ENCODE results near the gene RAD51B.

The RAD51B gene

DNA sequence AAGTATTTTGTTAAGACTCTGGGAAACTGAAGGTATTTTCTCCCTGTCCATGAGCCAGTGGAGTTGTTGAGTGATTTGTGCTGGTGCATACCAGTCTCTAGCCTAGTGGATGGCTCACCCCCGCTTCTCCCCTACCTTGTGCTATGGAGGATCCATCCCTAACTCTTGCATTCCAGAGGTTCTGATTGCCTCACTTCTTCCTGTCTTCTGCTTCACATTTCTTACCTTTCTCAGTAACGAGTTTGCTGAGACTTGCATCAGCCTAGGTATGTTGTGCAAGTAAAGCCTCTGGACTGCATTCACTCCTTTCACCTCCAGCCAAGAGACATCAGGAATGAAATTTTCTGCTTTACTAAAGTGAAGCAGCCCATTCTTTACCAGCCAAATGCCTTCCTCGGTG, 581.7 kb downstream of the RAD51B start:
- no peak for DNase-seq

DNA sequence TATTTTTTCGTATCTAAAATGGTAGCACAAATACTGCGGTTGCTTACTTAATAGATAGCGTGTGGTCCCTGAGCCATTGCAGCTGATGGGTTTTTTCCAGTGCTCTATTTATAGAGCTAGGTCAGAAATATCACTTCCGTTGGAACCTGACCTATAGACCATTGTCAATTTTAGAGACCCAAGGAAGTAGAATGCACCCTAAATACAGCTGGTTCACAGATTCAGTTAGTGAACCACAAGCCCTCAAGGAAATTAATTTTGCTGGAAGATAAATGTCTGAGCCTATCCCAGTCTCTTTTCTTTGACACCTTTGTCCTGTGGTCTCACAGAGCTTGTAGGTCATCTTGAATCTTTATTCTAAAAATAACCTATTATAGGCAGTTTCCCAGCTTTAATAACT, 582.3 kb downstream of the RAD51B start:
- no peak for DNase-seq

DNA sequence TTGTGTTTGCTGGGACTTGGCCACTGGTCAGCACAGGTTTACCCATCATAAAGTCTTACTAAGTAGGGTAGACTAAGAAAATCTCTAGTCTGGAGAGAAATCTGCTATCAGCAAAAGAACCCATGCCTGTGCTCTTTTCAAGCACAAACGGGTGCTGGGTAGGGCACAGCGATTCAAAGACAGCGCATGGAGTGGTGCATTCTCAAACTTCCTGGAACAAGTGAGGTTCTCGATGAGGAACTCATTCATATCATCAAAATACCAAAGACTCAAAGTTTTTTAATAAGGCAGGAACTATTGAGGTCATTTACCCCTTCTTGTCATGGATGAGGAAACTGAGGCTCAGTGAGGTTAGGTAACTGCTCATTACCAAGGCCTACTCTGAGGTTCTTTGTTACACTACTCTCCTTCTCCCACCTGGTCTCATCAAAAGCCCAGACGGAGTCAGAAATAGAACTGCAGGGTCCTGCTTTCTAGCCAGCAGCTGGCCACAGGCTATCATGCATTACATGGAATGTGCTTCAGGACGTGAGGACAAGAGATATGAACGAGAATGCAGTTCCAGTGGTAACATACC, 583.0 kb downstream of the RAD51B start:
- DNase-seq: no peak

DNA sequence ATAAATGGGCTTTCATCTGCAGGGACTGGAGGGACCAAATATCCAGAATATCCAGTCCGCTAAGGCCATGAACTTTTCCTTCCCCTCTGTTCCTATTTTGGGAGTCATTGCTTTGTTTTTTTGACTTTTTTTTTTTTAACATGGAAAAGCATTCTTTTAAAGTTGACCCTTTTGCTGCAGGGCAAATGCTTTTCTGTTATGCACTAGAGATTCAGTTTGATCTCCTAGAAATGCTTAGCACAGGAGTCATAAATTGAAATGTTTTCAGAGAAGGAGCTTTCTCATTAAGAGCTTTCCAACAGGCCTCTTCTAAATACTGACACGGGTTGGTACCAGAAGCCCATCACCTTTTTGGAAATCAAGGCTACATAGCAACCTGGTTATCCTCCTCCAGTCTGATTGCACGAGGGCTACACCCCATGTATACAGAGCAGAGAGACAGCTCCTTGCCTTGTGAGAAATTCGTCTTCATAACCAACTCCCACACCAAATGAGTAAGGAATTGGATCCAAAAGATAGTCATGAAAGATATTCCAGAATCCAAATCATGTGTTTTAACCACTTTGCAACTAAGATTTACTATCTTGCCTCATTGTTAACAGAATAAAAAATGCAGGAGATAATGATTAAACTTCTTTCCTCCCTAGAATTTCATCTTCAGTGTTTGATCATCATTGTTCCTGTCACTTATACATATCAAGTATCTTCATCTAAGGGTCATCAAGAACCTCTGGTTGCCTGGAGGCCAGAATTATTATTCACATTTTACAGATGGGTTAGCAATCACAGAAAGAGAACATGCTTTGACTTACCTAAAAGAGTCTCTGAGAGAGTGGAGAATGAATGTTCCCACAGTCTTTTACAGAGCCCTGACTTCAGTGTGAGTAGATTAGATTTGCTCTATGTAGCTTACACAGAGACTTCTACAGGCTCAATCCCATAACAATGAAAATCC, 583.9 kb downstream of the RAD51B start:
- no peak for DNase-seq

DNA sequence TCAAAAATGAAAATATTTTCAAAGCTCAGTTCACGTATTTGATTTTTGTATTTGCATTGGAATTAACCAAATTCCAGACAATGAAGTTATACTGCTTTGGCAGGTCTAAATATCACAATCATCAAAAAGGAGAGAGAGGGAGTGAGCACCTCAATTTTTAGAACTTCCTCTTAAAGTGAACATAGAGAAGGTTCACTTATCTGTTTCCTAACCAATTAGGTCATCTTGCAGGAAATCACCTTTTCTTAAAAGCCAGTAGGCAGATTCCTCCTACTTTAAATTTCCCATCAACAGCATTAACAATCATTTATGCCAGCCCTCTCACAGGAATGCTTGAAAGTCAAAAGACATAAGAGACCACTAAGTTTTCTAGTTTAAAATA, 584.6 kb downstream of the RAD51B start:
- no peak for DNase-seq

DNA sequence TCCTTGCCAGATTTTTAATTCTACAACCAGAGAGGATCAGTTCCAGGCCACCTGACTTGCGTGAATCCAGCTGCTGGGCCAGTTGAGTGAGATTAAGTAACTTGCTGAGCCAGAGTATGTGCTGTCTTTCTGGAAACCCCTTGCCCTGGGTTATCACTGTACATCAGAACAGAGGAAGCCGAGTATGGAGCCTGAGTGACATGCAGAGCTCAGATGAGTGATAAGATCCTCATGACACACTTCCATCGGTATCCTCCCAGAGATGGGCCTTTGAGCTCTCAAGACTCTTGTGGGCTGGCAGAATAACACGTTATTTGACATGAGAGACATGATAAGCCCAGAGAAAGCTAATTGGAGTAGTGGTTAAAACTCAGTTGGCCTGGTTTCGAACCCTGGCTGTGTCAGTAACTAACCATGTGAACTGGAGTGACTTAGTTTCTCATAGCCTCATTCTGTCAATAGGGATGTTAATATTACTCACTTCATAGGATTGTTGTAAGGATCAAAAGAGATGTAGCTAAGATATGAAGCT, 585.1 kb downstream of the RAD51B start:
- no peak for DNase-seq

DNA sequence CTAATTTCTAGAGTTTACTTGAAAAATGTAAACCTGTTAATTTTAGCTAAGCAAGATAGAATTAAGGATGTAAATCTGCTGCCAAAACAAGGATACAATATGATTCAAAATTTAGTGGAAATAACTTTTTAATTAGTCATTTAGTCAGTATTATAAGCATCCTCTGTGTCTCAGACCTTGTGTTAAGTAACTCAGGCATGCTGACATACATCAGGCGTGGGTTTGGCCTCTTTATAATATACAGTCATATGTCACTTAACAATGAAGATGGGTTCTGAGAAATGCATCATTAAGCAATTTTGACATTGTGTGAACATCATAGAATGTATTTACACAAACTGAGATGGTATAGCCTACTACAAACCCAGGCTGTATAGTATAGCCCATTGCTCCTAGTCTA, 586.4 kb downstream of the RAD51B start:
- no peak for DNase-seq

DNA sequence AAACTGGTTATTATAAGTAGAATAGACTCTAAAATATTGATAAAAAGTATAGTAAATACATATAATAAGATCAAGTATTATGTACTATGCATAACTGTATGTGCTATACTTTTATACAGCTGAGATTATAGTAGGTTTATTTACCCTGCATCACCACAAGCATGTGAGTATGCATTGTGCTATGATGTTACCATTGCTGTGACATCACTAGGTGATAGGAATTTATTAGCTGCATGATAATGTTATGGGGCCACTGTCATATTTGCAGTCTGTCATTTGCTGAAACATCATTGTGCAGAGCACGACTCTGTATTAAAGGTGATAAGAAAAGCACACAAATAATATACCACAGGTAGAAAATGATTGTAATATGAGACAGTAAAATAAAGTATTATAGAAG, 587.7 kb downstream of the RAD51B start:
- DNase-seq: no peak

DNA sequence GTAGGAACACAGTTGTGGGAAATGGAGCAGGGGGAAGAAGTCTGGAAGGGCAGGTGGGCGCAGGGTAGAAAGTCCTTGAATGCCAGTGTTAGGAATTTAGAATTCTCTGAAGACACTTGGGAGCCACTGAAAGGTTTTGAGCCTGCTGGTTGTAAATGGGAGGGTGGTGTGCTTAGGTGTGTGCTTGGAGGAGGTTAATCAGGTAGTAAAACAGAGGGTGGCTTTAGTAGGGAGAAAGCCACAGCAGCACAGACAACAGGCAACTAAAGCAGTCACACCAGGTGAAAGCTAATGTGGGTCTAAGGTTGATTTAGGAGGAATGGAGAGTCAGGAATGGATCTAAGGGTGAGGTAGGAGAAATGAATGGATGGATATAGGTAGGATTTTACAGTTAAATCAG, 588.2 kb downstream of the RAD51B start:
- no peak for DNase-seq

DNA sequence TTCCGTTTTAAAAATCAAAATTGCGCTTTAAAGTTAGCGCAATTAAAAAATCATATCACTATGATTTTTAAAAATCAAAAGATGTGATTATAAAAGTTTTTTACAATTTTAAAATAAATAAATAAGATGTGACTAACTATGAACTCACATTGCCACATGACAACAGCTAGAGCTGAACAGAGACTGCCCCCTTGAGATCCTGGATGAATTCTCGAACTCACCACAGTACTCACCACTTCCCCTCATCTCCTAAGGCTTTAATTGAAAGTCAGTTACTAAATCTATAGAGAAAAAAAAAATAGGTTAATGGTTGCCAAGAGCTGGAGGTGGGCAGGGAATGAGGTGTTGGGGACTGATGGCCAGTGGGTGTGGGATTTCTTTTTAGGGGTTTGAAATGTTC, 589.1 kb downstream of the RAD51B start:
- no peak for DNase-seq

DNA sequence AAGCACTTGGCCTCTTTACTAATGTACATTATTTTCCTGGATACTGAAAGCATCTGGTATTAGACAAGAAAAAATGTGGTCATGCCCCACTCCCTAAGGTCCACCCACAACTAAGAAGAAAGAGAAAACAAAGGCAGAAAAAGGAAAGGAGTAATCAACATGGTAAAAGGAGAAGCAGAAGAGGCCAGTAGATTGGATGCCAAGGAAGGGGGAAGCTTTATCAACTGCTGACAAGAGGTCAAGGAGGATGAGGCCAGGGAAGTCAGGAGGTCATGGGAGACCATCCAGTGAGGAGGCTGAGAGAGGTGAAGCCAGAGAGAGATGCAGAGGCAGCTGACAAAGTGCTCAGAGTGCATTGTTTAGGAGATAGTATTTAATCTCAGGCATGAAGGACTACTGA, 589.8 kb downstream of the RAD51B start:
- DNase-seq: no peak

DNA sequence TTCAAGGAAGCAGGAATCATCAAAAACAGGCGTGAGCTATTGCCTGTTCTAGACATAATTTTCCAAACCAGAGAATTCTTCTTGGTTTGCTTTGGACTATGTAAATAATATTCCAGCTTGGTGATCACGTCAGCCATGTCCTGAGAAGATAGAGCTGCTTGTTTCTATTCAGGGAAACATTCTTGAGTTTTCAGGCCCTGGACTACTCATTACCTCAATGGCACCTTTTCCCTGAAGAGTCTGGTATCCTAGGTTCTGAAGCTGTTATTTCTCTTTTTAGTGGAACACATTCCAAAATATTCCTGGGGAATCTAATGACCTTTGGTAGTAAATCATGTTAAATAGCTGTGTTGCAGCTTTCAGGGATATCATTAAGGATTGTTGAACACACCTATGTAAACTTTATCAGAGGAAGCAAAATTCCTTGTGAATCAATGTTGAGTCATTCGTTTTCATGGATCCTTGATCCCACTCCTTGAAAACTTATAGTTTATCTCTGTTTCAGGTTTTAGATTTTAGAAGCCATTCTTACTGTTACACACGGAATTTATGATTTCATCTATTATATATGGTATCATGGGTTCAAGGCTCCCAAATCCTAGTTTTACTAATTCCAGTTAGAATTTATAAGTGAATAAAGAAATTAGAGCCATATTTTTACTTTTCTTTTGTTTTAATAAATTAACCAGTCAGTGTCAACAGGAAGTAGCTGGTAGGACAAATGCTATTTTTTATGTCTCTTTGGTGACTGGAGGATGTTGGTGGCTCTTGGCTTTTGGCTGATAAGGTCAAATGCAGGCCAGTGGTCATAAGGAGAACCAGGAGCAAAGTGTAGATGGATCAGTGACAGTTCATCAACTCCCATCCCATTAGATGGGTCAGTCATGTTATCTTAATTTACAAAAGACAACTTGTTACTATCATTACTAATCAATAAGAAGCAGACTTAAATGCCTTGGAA, 593.2 kb downstream of the RAD51B start:
- no peak for DNase-seq

DNA sequence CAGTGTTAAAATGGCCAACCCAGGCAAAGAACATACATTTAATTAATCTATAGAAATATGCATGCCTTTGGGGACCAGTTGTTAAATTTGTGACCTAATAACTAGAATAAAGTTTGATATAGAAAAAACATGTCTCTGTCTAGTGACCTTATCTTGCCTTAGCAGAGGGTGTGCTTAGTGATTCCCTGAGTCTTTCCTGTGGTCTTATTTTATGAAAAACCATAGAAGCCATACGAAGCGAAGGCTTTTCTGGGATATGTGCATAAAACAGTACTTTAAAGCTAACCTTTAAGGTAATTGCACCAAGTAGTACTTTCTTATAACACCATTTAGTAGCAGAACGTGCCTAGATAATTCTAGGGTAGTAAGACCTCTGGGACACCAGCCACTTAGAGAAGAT, 593.9 kb downstream of the RAD51B start:
- no peak for DNase-seq

DNA sequence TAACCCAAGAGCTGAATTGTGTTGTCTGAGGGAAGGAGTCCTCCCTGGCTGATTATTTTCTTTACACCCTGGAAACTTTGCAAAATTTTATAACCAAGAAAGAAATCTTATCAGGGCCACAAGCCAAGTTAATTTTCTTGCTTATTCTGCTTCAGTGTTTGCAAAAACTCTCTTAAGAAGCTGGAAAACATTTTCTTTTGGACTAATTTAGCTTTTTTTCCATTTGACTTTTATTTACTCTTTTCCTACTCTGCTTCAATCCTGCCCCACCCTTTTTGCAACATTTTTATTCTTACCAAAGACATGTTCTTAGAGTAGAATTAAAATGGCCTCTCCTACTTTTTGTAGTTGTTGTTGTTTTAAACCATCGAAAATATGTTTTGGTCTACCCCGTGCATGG, 594.5 kb downstream of the RAD51B start:
- no peak for DNase-seq

DNA sequence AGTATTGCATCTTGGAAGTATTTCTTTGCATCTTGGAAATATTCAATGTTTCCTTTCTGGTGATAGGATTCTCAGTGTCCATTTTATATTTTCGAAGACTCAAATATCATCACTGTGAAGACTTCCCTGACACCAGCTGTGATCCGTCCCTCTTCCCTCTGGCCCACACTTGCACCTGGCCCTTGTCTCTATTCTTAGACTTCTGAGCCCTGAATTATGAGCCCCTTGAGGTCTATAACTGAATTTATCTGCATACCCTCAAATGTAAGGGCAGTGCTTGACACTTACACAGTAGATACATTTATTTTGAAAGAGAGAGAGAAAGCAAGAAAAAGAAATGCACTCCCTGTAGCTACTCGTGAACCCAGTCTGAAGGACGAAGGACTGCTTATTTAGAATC, 596.6 kb downstream of the RAD51B start:
- no peak for DNase-seq

DNA sequence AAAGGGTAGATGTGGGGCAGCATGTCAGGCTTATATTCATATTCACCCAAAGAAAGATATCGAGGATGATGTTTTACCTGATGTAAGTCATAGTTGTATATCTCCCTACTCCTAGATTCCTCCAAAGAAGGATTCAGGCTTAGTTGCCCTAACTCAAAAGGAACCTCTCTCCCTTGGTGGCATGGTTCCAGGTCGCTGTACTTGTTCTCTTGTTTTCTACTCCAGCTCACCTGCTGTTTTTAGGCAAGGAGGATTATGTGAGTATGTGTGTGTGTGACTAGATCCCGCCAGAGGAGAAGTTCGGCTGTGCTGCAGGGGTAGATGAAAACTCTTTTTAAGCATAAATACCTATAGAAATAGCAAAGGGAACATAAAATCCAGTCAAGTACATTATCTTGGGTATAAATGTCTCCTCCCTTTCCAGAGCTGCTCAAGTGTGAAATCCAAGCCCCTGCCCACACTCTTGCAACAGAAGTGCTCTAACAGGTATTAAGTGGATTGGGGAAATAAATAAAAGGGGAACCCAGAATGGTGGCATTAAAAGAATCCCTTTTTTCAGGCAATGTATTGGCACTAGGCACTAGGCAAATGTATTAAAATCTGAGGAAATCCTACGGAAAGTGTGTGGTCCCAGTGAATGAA, 597.6 kb downstream of the RAD51B start:
- DNase-seq: no peak

DNA sequence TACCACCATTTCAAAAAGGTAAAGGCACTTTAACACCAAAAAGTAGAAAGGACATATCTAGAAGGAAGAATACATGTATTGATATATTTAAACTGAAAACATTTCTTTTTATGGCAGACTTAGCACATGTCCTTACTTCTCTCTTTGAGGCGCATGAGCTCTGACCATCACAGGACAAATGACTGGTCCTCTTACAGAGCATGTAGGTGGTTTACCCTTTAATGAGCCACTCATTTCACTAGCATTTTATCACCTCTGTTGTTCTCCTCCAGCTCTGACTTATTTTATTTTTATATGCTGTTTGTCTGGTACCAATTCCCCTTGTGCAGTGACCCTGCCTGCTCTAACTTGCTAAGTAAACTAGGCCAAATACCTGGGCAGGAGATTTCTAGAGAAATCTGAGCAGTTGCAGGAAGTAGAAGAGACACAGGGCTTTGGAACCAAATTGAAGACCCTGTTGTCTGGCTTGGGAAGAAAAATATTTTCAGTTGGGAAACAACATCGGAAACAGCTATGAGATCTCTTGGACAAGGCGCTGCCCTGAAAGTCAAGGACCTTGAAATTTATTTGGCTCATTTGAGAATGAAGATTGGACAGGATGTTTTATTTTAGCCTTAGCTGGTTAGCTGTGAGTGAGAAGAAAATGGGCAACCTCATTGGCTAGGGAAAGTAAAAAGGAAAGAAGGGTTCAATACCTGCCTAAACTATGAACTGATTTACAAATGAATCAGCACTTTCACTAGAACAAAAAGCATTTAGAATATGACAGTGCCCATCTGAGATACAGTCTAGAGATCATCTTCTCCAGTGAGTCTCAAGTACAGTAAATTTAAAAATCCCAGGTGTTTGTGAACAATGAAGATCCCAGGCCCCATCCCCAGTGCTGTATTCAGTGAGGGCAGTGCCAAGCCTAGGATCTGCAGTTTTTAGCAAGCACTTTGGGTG, 598.9 kb downstream of the RAD51B start:
- DNase-seq: no peak

DNA sequence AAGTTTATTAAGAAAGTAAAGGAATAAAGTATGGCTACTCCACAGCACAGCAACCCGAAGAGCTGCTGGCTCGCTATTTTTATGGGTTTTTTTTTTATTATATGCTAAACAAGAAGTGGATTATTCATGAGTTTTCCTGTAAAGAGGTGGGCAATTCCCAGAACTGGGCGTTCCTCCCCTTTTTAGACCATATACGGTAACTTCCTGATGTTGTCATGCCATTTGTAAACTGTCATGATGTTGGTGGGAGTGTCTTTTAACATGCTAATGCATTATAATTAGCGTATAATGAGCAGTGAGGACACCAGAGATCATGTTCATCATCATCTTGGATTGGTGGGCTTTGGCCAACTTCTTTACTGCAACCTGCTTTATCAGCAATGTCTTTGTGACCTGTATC, 600.8 kb downstream of the RAD51B start:
- DNase-seq: no peak

DNA sequence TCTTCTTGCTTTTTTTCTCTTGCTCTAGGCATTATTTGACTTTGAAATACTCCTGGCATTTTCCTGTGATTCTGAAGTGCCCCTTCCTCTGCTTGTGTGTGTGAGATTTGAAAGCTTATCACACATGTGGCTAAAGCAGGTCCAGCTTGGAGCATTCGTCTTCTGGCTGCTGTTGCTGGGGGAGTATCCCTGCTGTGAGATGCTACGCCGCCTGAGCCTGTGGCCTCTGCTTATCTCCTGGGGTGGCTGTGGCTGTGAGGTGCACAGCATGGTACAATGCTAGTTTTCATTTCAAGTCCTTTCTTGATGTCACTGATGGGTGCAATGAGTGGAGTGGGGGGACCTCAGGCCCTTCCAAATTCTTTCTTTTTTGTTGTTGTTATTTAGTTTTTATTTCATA, 601.5 kb downstream of the RAD51B start:
- no peak for DNase-seq

DNA sequence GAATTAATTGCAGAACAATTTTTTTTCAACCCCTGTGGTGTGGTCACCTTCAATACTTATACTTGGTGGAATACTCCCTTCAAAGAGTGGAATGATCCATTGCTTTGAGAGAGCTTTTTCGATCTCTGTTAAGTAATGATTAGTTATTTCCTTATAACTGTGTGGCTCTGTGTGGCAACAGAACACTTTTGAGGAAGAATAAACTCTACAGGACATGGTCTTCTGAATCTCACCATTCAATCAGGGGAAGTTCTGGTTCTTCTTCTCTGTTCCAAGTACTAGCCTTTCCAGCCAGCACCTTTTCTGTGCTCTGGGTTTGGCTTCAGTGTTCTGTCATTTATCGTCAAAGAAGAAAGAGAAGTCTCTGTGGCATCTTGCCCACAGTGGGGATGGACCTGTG, 604.1 kb downstream of the RAD51B start:
- no peak for DNase-seq

DNA sequence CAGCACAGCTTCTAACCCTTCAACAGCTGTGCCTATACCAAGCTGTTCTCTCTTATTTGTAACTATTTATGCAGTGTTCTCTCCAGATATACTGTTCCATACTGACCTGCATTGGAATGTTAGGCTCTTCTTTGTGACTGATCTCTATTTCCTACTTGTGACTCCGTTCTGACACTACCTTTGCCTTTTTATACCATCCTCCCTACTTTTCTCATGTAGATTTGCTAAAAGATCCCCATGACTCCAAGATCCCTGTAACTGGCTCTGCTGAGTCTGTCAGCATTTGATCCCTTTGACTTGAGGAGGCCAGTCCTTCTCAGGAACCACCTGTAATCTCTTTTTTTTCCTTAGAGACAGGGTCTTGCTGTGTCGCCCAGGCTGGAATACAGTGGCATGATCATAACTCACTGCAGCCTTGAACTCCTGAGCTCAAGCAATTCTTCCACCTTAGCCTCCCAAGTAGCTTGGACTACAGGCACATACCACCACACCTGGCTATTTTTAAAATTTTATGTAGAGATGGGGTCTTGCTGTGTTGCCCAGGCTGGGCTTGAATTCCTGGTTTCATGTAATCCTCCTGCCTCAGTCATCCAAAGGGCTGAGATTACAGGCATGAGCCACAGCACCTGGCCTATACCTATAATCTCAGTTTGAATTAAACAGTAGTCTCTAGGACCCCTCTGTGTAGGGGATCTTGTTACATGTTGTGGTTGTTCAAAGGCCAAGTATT, 605.0 kb downstream of the RAD51B start:
- DNase-seq: no peak
